SK-N-MC (cell line): ENCODE measurements around the gene ARHGAP23.

Source experiments
- EZH2 ChIP-seq: fragments of 200-600 bp; sonication (generic); IDR thresholded peaks from one replicate; pipeline ENCODE4 v1.6.1; 2017; ENCODE audit warnings: antibody characterized with exemption
- FOXP2 ChIP-seq: optimal IDR thresholded peaks from 2 replicates; pipeline ENCODE3; 2011; ENCODE audit warnings: mild to moderate bottlenecking, moderate library complexity; ENCODE audit not compliant: insufficient read depth; ENCODE audit errors: extremely low read length, control extremely low read depth

DNA sequence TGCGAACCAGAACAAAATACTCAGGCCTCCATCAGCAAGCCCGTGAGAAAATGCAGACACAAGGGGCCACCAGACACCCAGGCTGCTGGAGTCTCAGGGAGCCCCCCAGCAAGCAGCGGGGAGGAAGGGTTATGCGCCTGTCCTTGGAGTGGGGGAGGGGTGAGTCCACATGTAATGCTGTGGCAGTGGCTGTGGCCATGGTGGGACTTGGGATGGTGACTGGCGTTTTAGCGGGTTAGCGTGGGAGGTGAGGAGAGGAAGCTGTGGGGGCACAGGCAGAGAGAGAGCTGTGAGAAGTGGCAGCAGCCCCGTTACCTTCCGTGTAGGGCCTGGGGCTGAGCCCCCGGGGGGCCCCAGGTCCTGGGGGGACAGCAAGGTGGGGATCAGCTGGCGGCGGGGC is 119.2 kb downstream of the ARHGAP23 start:
- no peak for TF ChIP-seq EZH2
- TF ChIP-seq FOXP2: no peak
